Liver (tissue), 9 donors: ENCODE results near the gene STEEP1. TPM values are rescaled to one million over a fixed set of nuclear protein-coding genes. Genes with fewer than 3 reads are reported as not detected.

Source experiments
- DNase-seq: peaks from one replicate; pipeline ENCODE4 v3.0.0-alpha.2; 2017; ENCODE audit warnings: low spot score
- H3K27ac ChIP-seq, 2 donors: one replicate each; pipeline ENCODE4 v1.7.0; 2013; ENCODE audit warnings: inconsistent platforms in 2 of 2, low read length in 2 of 2, control low read depth in 1 of 2, low read depth in 1 of 2, mild to moderate bottlenecking in 1 of 2
- H3K27me3 ChIP-seq, 4 donors: one replicate each; pipeline versions ENCODE4 v1.6.1 to v1.7.0; 2013; ENCODE audit warnings: low read length in 3 of 4, inconsistent platforms in 1 of 4, mild to moderate bottlenecking in 1 of 4, moderate library complexity in 1 of 4; ENCODE audit not compliant: control insufficient read depth in 4 of 4, insufficient read depth in 4 of 4
- H3K36me3 ChIP-seq, 4 donors: one replicate each; pipeline versions ENCODE4 v1.6.1 to v1.7.0; 2013; ENCODE audit warnings: low read length in 3 of 4, mild to moderate bottlenecking in 3 of 4, low read depth in 1 of 4, moderate library complexity in 1 of 4; ENCODE audit not compliant: control insufficient read depth in 4 of 4, insufficient read depth in 3 of 4
- H3K4me1 ChIP-seq, 4 donors: one replicate each; pipeline versions ENCODE4 v1.6.1 to v1.7.0; 2013; ENCODE audit warnings: low read length in 3 of 4, mild to moderate bottlenecking in 3 of 4, moderate library complexity in 1 of 4; ENCODE audit not compliant: control insufficient read depth in 4 of 4, insufficient read depth in 4 of 4
- H3K4me3 ChIP-seq, 3 donors: one replicate each; pipeline versions ENCODE4 v1.6.1 to v1.7.0; 2013; ENCODE audit warnings: low read length in 3 of 3, control low read depth in 1 of 3, low read depth in 1 of 3, mild to moderate bottlenecking in 1 of 3
- H3K9ac ChIP-seq, 2 donors: one replicate each; pipeline ENCODE4 v1.7.0; 2013; ENCODE audit warnings: low read length in 2 of 2, mild to moderate bottlenecking in 2 of 2, moderate library complexity in 2 of 2, control low read depth in 1 of 2, low read depth in 1 of 2
- H3K9me3 ChIP-seq, 4 donors: one replicate each; pipeline versions ENCODE4 v1.6.1 to v1.7.0; 2013; ENCODE audit warnings: low read length in 3 of 4; ENCODE audit not compliant: control insufficient read depth in 4 of 4
- CTCF ChIP-seq: fragments of 150-350 bp; IDR thresholded peaks from 2 replicates; pipeline ENCODE4 v1.5.1; 2017; ENCODE audit warnings: improper control_type of control experiment, low read depth, low read length; ENCODE audit not compliant: missing input control
- EGR1 ChIP-seq, 2 donors: IDR thresholded peaks; 2 replicates each; pipeline ENCODE4 v1.6.1; 2016 to 2018; ENCODE audit warnings: antibody characterized with exemption in 2 of 2, low read depth in 2 of 2
- FOXA1 ChIP-seq: IDR thresholded peaks from 2 replicates; pipeline ENCODE4 v1.6.1; 2016; ENCODE audit warnings: antibody characterized with exemption
- FOXA2 ChIP-seq: IDR thresholded peaks from 2 replicates; pipeline ENCODE4 v1.6.1; 2016; ENCODE audit warnings: antibody characterized with exemption
- GABPA ChIP-seq, 2 donors: IDR thresholded peaks in 1 of 2; conservative IDR thresholded peaks in 1 of 2; 2 replicates each; pipeline ENCODE4 v1.6.1; 2016; ENCODE audit warnings: antibody characterized with exemption in 2 of 2, mild to moderate bottlenecking in 1 of 2, moderate library complexity in 1 of 2
- HNF4A ChIP-seq, 2 donors: conservative IDR thresholded peaks; 2 replicates each; pipeline ENCODE4 v1.6.1; 2016; ENCODE audit warnings: antibody characterized with exemption in 2 of 2, mild to moderate bottlenecking in 2 of 2
- HNF4G ChIP-seq: IDR thresholded peaks from 2 replicates; pipeline ENCODE4 v1.6.1; 2016; ENCODE audit warnings: antibody characterized with exemption
- JUND ChIP-seq, 2 donors: IDR thresholded peaks; 2 replicates each; pipeline ENCODE4 v1.6.1; 2016; ENCODE audit warnings: antibody characterized with exemption in 2 of 2
- NR2F2 ChIP-seq: IDR thresholded peaks from 2 replicates; pipeline ENCODE4 v1.6.1; 2016; ENCODE audit warnings: antibody characterized with exemption
- RAD21 ChIP-seq, 2 donors: IDR thresholded peaks; 2 replicates each; pipeline ENCODE4 v1.6.1; 2016; ENCODE audit warnings: antibody characterized with exemption in 2 of 2, mild to moderate bottlenecking in 2 of 2
- REST ChIP-seq: IDR thresholded peaks from 2 replicates; pipeline ENCODE4 v1.6.1; 2016; ENCODE audit warnings: antibody characterized with exemption, mild to moderate bottlenecking
- RXRA ChIP-seq, 2 donors: IDR thresholded peaks; 2 replicates each; pipeline ENCODE4 v1.6.1; 2017 to 2018; ENCODE audit warnings: antibody characterized with exemption in 2 of 2, mild to moderate bottlenecking in 1 of 2
- SP1 ChIP-seq: IDR thresholded peaks from 2 replicates; pipeline ENCODE4 v1.6.1; 2018; ENCODE audit warnings: antibody characterized with exemption, mild to moderate bottlenecking
- TAF1 ChIP-seq: conservative IDR thresholded peaks from 2 replicates; pipeline ENCODE4 v1.6.1; 2016; ENCODE audit warnings: antibody characterized with exemption, mild to moderate bottlenecking
- YY1 ChIP-seq: IDR thresholded peaks from 2 replicates; pipeline ENCODE4 v1.6.1; 2016; ENCODE audit warnings: antibody characterized with exemption, mild to moderate bottlenecking
- ZBTB33 ChIP-seq: IDR thresholded peaks from 2 replicates; pipeline ENCODE4 v1.6.1; 2016; ENCODE audit warnings: antibody characterized with exemption
- WGBS: extraction: QIAGEN DNeasy Blood & Tissue Kit; methylation state at CpG from one replicate; pipeline ENCODE4 v1.1.7; 2013; 5-methylcytosine and 5-hydroxymethylcytosine counted together
- polyA plus RNA-seq, 2 donors: library from polyadenylated mRNA; stranded (reverse) in 1 of 2; unstranded in 1 of 2; fragments of 200-250 nt in 1 of 2; fragments of >200 nt in 1 of 2; fragmentation: Nextera tagmentation in 1 of 2; extraction: Ambion mirVana in 1 of 2; gene quantifications; one replicate each; pipeline versions ENCODE4 v1.2.1 to v1.2.3, GENCODE V29; 2013 to 2015
- total RNA-seq, 2 donors: library from RNA; depleted of rRNA; stranded (reverse); fragments of >200 nt; gene quantifications; one replicate each; pipeline ENCODE4 v1.2.3, GENCODE V29; 2014
- TF ChIP-seq, protein P1 (sequence below): IDR thresholded peaks from 2 replicates; pipeline ENCODE4 v1.6.1; 2016; ENCODE audit warnings: antibody characterized with exemption
- TF ChIP-seq, protein P2 (sequence below): IDR thresholded peaks from 2 replicates; pipeline ENCODE4 v1.6.1; 2016; ENCODE audit warnings: antibody characterized with exemption
- donor health status: healthy.
- donor health status: healthy.
- donor health status: healthy.
- donor health status: healthy.
- donor health status: healthy.

STEEP1 gene
- total and polyA plus RNA-seq, 4 donors: 4.3 to 14.2 (median 10.2) TPM

DNA sequence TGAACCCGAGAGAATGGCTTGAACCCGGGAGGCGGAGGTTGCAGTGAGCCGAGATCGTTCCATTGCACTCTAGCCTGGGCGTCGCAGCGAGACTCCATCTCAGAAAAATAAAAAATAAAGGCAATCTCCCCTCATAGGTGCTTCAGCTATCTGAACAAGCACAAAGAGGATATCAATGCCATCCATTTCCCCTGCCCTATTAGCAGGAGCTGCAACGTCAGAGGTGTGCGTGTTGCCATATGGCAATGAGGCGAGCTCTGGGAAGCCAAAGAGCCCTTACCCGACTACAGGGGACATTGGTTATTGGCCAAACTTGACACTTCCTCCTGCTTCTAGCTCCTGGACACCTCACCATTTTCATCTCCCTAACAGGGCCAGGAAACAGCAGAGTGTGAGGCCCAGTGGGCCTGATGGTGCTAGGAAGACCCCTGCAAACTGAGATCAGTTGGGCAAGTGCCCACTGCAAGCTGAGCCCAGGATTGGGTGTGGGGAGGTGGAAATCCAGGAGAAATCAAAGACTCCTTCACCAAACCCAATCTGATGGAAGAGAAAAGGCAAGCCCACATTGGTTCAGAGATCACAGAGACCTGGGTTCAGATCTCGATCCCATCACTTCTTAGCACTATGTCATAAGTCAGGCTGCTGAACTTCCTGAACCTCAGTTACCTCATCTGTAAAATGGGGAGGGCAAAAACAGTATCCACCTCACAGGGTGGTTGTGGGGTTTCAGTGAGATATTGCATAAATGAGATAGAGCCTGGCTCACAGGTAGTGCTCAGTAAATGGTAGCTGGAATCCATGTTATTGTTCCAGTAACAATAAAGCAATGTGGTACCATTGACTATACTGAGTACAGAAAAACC, 75.8 kb downstream of the STEEP1 start:
- no peak overlapping the region for H3K4me3 ChIP-seq
- H3K27me3 ChIP-seq: no peaks in the 10 kb centered on the region
- H3K4me1 ChIP-seq: peaks cover 0 to 3% (median 0%) of the 10 kb centered on the region in 4 donors
- TF ChIP-seq RXRA (IDR thresholded peaks at IDR 0.05) (no peak), FOXA2 (no peak), GABPA (IDR thresholded peaks at IDR 0.05 in 1 of 2, conservative IDR thresholded peaks at IDR 0.05 in 1 of 2) (no peak), FOXA1 (no peak), ZBTB33 (no peak), JUND (IDR thresholded peaks at IDR 0.05) (no peak), TAF1 (no peak), RAD21 (IDR thresholded peaks at IDR 0.05) (no peak), EGR1 (IDR thresholded peaks at IDR 0.05; ENCODE audit: low read depth in 2 of 2) (no peak), SP1 (no peak), HNF4G (no peak), NR2F2 (no peak), CTCF (no peak), YY1 (no peak)
- TF ChIP-seq, protein P1, sequence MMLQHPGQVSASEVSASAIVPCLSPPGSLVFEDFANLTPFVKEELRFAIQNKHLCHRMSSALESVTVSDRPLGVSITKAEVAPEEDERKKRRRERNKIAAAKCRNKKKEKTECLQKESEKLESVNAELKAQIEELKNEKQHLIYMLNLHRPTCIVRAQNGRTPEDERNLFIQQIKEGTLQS: no peak
- H3K9me3 ChIP-seq: no peaks in the 10 kb centered on the region
- WGBS: 77% methylated on average over 13 of the region's 13 CpGs
- DNase-seq: no peak
- H3K27ac ChIP-seq: no peak overlapping the region
- no peak overlapping the region for H3K9ac ChIP-seq
- no peaks in the 10 kb centered on the region for H3K36me3 ChIP-seq

DNA sequence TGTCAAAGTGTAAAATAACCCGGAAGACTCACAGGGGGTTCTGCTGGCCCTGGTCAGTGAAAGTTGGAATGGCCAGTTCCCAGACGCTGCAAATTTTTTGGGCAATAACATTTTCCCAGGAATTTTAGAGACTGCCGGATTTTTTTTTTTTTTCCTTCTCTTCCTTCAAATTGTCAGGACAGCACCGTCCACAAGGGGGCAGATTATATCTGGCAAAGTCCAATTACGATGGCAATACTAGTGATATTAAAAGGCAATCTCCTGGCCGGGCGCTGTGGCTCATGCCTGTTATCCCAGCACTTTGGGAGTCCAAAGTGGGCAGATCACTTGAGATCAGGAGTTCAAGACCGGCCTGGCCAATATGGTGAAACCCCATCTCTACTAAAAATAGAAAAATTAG, 76.5 kb downstream of the STEEP1 start:
- Histone ChIP-seq H3K27me3 (no peaks in the 10 kb centered on the region), H3K4me3 (no peak overlapping the region), H3K4me1 (peaks cover 0 to 3% (median 0%) of the 10 kb centered on the region in 4 donors), H3K27ac (no peak overlapping the region), H3K9me3 (no peaks in the 10 kb centered on the region), H3K36me3 (no peaks in the 10 kb centered on the region), H3K9ac (no peak overlapping the region)
- DNase-seq: peak; percentile 42
- 7% methylated on average over 8 of the region's 8 CpGs for WGBS
- TF ChIP-seq GABPA (IDR thresholded peaks at IDR 0.05 in 1 of 2, conservative IDR thresholded peaks at IDR 0.05 in 1 of 2) (no peak), RXRA (IDR thresholded peaks at IDR 0.05) (no peak), SP1 (no peak), RAD21 (IDR thresholded peaks at IDR 0.05) (peak; percentile 75 to 83), HNF4A (conservative IDR thresholded peaks at IDR 0.05) (peak; percentile 9 to 60), HNF4G (peak; percentile 22), EGR1 (IDR thresholded peaks at IDR 0.05; ENCODE audit: low read depth in 2 of 2) (no peak), TAF1 (no peak), YY1 (no peak), FOXA1 (no peak), JUND (IDR thresholded peaks at IDR 0.05) (no peak), NR2F2 (no peak), ZBTB33 (no peak), REST (no peak), FOXA2 (no peak)
- TF ChIP-seq, protein P1: no peak
- TF ChIP-seq, protein P2, sequence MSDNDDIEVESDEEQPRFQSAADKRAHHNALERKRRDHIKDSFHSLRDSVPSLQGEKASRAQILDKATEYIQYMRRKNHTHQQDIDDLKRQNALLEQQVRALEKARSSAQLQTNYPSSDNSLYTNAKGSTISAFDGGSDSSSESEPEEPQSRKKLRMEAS: no peak
